DMS153 (cell line): Measurements from ENCODE around the gene AGO1.
A peak's percentile ranks its signal among the peaks of the same experiment; 100 is the strongest.
"Not testable (repeated sequence)": the region's sequence is repeated elsewhere in the genome, so short reads cannot be mapped to it uniquely, and the experiment has no call there.

Source experiments
- DNase-seq: peaks from one replicate; lab custom pipeline; 2025; lab: John Stamatoyannopoulos, UW

The AGO1 gene

GRCh38 chr1:35869245-35869950, 13.6 kb upstream of the AGO1 start:
- DNase-seq = not testable (repeated sequence)

DNA sequence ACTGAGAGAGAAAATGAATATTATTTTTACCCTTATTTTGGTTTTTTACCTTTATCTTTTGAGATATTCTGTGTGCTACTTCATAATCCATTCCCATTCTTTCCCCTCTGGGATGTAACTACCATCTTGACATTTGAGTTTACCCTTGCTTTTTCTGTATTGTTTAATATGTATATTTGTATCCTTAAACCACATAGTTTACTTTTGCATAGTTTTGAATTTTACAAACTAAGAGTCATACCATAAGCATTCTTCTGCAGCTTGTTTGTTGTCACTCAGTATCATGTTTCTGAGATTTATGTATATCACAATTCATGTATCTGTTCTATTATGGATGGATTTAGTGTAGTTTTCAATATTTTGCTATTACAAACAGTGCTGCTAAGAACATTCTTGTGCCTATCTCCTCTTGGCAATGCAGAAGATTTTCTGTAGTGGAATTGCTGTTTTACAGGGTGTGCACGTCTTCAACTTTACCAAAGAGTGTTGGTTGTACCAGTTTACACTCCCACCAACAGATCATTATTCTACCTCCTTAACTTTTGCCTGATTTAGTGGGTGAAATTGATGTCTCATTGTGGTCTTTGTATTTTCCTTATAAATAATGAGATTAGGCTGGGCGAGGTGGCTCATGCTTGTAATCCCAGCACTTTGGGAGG, 12.2 kb upstream of the AGO1 start:
- no peak for DNase-seq

DNA sequence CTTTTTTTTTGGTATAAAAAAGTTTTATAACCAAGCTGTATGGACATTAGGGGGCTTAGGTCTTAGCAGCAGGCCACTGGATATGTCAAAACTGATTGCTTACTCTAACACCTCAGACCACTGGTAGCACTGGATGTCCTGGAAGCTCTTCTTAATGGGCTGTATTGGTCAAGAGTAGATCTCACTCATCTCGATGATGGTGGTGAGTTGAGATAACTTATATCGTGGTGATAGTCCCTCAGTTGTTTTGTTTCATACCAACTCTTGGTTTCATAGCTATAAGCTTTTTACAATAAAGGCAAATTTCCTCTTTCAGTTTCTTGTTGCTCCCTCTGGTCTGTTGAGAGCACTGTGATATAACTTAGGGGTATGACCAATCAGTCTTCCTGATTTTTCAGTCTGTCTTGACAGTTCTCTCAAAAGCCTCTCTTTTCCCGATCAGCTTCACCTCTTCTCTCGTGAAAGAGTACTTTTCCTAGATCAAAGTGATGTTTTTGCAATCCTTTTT, 9.7 kb upstream of the AGO1 start:
- no peak for DNase-seq

DNA sequence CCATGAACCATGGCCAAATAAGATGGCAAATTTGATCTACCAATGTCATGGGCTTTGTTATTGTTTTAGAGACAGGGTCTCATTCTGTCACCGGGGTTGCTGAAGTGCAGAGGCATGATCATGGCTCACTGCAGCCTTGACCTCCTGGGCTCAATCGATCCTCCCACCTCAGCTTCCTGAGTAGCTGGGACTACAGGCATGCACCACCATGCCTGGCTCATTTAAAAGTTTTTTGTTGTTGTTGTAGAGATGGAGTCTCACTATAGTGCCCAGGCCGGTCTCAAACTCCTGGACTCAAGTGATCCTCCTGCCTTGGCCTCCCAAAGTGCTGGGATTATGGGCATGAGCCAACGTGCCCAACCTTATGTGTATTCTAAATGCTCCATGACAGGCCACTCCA, 8.9 kb upstream of the AGO1 start:
- not testable (repeated sequence) for DNase-seq

GRCh38 chr1:35876988-35877387, 6.0 kb upstream of the AGO1 start:
- DNase-seq = no peak

DNA sequence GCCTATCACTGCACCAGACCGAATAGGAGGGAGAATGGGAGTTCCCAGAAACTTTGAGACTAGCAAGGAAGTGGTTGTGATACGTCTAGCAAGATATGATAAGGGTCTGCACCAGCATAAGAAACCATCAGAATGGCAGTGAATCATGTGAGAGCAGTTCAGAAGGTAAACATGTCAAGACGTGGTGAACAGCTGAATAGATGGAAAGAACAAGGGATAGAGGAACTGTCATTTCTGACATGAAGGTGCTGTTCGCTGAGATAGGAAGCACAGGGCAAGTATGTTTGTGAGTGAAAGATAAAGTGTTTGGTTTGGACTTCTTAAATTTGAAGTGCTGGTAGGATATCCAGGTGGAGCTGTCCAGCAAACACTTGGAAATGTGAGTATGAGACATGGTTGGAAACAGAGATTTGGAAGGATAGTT, 1.1 kb upstream of the AGO1 start:
- DNase-seq = no peak

GRCh38 chr1:35882586-35882944, 444 bp upstream of the AGO1 start:
- DNase-seq = no peak

GRCh38 chr1:35883635-35884101, 659 bp downstream of the AGO1 start:
- peak; percentile 39 for DNase-seq

GRCh38 chr1:35884934-35885333, 1.9 kb downstream of the AGO1 start:
- DNase-seq = no peak

DNA sequence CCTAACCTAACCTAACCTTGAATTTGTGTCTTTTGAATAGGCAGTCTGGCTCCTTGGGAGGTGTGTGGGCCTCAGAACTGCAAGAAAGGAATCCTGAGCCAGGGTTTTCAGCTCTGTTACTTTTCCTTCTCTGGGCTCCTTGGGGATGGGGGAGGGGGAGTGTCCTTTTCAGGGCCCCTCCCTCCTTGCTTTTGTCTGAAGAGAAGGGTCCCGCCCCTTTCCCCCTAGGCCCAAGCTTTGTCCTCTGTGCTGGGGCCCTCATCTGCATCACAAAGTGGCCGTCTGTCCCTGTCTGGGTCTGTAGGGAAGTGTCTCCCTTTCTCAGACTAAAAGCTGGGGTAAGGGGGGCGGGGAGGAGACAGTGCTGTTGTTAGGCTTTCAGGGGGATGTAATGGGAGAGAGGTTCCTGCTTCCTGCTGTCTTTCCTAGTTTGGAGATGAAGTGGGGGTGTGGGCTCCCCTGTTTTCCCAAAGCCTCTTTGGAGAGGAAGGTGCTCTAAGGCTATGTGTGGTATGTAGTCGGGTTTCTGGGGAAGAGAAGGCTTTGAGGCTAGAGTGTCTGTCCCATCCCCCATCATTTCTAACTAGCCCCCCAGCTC, 3.1 kb downstream of the AGO1 start:
- peak; percentile 16 for DNase-seq

DNA sequence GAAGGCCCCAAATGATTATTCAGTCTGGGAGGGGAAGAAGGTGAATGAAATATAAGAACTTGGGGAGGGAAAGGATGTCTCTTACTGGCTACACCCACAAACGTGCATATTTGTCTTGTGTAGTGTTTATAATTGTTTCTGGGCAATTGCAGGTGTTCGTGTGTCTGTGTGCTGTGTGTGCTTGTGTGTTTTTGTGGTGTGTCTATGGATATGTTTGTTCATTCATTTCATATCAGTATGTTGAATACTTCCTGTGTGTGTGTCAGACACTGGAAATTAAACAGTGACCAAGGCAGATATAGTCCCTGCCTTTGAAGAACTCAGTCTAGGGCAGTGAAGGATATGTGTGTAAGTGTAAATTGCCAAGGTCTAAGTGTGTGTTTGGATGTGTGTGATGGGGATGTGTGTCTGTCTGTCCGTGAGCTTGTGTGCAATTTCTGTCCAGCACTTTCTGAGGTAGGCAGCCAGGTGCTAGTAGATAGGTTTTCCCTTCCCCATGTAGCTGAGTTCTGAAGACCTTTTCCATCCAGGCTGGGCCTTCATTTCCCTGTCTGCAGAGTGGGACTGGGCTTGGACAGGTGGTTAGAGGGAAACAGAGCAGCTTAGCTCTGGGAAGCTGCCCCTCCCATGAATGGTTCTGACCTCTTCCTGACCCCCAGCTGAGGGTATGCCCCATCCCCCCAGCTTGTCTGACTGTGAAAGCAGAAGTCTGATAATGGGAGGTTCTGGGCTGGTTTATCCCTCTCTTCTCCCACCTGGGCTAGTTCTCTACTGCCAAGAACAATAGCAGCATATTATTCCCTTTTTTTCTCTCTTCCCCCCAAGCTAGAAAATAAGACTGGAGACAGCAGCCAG, 3.8 kb downstream of the AGO1 start:
- peak; percentile 15 for DNase-seq

DNA sequence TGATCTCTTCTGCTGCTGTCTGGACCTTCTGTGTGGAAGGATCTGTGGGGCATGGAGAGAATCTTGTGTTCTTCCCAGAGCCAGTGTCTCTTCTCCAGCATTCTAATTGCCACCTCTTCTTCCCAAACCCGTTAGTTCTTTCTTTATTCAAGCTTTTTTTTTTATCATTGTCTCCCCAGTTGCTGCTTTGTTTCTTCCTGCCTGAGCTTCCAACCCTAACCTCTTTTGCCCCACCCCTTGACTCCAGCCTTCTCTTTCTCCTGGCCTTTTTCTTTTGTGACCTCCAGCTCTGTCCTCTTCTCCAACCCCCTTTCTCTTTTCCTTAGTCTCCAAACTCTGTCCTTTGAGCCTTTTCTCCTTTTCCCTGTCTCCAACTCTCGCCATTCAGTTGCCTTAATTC, 4.5 kb downstream of the AGO1 start:
- DNase-seq = no peak

DNA sequence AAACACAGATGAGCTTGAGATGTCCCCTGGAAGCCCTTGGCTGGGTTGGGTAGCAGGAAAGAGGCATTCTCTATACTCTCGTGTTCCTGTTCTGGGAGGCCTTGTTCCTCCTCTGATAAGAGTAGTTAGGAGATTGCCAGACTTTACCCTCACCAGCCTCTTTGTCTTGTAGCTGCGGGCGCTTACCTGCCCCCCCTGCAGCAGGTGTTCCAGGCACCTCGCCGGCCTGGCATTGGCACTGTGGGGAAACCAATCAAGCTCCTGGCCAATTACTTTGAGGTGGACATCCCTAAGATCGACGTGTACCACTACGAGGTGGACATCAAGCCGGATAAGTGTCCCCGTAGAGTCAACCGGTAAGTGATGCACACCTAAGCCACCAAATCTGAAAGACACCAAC, 5.2 kb downstream of the AGO1 start:
- no peak for DNase-seq

- not testable (repeated sequence) for DNase-seq
Measured at GRCh38 chr1:35888981-35889380, 6.0 kb downstream of the AGO1 start.

DNA sequence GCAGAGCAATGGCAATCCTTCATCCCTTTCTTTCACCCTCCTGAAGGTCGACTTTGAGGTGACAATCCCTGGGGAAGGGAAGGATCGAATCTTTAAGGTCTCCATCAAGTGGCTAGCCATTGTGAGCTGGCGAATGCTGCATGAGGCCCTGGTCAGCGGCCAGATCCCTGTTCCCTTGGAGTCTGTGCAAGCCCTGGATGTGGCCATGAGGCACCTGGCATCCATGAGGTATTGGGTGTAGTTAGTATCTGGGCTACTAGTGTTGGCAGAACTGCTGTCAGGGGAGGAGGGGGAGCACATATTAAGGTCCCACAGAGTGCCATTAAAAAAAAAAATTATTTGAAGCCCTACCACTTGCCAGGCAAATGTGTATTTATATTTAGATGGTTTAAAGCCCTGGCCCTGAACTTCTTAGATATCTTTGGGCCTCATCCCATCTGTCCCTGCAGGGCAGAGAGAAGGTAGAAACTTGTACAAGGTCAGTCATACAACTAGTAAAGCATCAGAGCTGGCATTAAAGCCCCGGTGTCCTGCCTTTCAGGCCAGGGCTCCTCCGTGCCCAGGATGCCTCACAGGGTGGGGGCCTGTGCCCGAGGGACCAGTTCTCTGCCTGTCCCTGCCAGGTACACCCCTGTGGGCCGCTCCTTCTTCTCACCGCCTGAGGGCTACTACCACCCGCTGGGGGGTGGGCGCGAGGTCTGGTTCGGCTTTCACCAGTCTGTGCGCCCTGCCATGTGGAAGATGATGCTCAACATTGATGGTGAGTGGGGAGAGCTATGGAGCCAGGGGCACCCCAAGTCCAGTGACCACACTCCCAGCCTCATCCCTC, 10.3 kb downstream of the AGO1 start:
- no peak for DNase-seq

- DNase-seq = no peak
Measured at GRCh38 chr1:35894183-35894582, 11.2 kb downstream of the AGO1 start.

GRCh38 chr1:35894656-35895055, 11.6 kb downstream of the AGO1 start:
- DNase-seq = no peak

- DNase-seq = no peak
Measured at GRCh38 chr1:35899941-35900340, 16.9 kb downstream of the AGO1 start.

DNA sequence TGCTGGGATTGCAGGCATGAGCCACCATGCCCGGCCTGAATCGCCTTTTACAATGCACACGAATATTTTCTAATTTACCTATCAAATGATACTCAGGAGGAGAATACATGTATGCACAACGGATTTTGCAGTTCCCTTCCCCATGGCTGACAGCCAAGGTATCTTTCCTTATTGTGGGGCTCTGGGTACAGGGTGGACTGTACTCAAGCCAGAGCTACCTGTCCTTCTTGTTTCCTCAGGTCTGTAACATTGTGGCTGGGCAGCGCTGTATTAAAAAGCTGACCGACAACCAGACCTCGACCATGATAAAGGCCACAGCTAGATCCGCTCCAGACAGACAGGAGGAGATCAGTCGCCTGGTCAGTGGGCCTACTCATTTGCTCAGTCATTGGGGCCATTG, 18.2 kb downstream of the AGO1 start:
- no peak for DNase-seq

- no peak for DNase-seq
Measured at GRCh38 chr1:35902671-35903070, 19.7 kb downstream of the AGO1 start.

DNA sequence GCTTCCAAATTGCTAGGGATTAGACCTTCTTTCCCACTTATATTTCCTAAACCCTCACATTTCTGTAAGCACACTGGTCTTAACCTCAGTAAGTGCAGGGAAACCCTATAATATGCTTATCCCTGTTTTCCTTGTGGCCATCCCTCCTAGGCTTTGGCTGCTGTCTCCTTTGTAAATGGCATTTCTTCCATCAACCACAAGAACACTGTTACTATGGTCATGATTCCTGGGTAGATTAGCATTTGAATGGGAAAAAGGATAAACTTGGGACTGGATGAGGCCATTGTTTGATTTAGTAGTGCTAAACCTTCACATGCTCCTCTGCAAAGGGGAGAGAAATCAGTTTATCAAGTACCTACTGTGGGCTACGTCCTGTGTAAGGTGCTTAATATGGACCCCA, 31.7 kb downstream of the AGO1 start:
- no peak for DNase-seq
